ENCODE data around the gene PPP1R7.

PPP1R7 gene

GRCh38 chr2:241197947-241198346 lies 47.7 kb downstream of the PPP1R7 start:
- no peaks in the 10 kb centered on the region for H3K36me3 Mint-ChIP-seq (ENCODE audit: low read depth)
- no peaks in the 10 kb centered on the region for H3K4me1 Mint-ChIP-seq (ENCODE audit: low read depth)
- H3K27ac Mint-ChIP-seq: no peak overlapping the region
- DNase-seq: no peak
- H3K9me3 Mint-ChIP-seq: no peaks in the 10 kb centered on the region
- H3K4me3 Mint-ChIP-seq: no peak overlapping the region
- no peaks in the 10 kb centered on the region for H3K27me3 Mint-ChIP-seq

DNA sequence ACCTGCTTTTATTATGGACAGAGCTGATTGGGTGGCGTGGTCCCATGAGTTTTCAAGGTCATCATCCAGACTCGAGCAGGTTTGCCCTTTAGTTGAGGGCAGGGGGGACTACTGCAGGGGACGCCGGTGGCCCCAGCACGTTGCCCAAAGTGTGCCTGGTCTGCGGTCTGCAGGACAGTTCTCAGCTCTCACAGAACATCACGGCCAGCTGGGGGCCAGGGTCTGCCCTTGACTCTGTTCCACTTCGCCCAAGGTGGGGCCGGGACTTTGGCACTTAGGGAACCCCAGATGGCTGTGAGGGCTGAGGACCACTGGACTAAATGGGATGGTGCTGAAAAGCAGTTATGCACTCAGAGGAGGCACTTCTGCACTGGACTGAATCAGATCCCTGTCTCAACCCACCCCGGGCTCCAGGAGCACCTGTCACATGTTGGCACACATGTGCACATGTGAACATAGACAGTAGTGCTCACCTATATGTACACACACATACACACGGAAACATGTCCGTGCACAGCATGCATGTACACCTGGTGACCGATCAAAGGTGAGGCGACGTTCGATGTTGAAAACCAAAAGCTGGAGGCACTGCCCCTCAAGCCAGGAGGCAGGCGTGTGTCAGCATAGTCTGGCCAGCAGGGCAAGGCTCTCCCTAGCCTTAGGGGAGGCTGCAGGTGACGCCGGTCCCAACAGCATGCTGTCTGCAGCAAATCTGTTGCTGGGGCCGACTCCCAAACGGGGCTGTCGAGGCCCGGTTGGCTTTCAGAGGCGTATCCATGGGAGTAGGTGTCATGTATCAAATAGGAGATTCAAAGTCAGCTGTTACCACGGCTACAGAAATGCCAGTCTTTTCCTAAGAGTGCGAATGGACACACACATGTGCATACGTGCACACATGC lies 48.4 kb downstream of the PPP1R7 start:
- no peak overlapping the region for H3K27ac Mint-ChIP-seq
- no peaks in the 10 kb centered on the region for H3K36me3 Mint-ChIP-seq (ENCODE audit: low read depth)
- H3K9me3 Mint-ChIP-seq: no peaks in the 10 kb centered on the region
- H3K4me3 Mint-ChIP-seq: no peak overlapping the region
- H3K4me1 Mint-ChIP-seq (ENCODE audit: low read depth): no peaks in the 10 kb centered on the region
- DNase-seq: no peak
- H3K27me3 Mint-ChIP-seq: no peaks in the 10 kb centered on the region

- no peak overlapping the region for H3K27ac Mint-ChIP-seq
- H3K4me3 Mint-ChIP-seq: no peak overlapping the region
- no peaks in the 10 kb centered on the region for H3K27me3 Mint-ChIP-seq
- H3K4me1 Mint-ChIP-seq (ENCODE audit: low read depth): no peaks in the 10 kb centered on the region
- no peaks in the 10 kb centered on the region for H3K9me3 Mint-ChIP-seq
- no peaks in the 10 kb centered on the region for H3K36me3 Mint-ChIP-seq (ENCODE audit: low read depth)
- no peak for DNase-seq
Observed at GRCh38 chr2:241199286-241199685, 49.0 kb downstream of the PPP1R7 start.

DNA sequence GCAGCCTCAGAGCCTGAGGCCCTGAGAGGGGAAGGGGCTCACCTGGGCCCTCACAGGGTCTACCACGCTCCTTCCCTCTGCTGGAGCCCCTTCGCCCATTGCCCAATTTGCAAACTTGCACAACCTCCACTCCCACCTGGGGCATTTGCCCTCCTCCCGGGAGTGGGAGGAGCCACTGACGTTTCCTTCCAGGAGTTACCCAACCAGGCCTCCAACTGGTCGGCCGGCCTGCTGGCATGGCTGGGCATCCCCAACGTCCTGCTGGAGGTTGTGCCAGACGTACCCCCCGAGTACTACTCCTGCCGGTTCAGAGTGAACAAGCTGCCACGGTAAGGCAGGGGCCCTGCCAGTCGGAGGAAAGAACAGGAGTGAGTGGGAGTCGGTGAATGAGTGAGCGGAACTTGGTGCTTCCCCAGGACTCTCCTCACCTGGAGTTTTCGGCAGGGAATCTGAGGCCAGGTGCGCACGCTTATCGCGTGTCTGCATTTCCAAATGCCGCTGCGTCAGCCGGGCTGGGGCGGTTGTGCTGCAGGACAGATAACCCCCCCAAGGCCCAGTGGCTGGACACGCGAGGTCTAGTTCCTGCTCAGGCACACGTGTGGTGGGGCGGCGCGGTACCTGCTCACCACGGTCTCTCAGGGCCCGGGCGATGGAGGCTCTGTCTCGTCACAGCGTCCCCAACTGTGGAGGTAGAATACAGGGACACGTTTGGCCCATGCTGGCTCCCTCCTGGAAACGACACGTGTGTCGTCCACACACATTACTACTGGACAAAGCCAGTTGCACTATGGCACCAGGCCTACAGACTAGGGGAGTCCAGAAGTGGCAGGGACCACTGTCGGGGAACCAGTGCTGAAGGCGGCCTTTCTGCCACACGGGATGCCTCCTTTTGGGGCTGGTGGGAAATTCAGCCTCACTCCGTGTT lies 49.9 kb downstream of the PPP1R7 start:
- no peaks in the 10 kb centered on the region for H3K4me1 Mint-ChIP-seq (ENCODE audit: low read depth)
- H3K27ac Mint-ChIP-seq: no peak overlapping the region
- no peaks in the 10 kb centered on the region for H3K9me3 Mint-ChIP-seq
- no peaks in the 10 kb centered on the region for H3K36me3 Mint-ChIP-seq (ENCODE audit: low read depth)
- H3K27me3 Mint-ChIP-seq: no peaks in the 10 kb centered on the region
- H3K4me3 Mint-ChIP-seq: no peak overlapping the region
- DNase-seq: no peak

GRCh38 chr2:241200822-241201395 lies 50.6 kb downstream of the PPP1R7 start:
- H3K4me3 Mint-ChIP-seq: no peak overlapping the region
- no peak overlapping the region for H3K27ac Mint-ChIP-seq
- no peak for DNase-seq
- H3K4me1 Mint-ChIP-seq (ENCODE audit: low read depth): no peaks in the 10 kb centered on the region
- H3K27me3 Mint-ChIP-seq: no peaks in the 10 kb centered on the region
- H3K36me3 Mint-ChIP-seq (ENCODE audit: low read depth): no peaks in the 10 kb centered on the region
- H3K9me3 Mint-ChIP-seq: no peaks in the 10 kb centered on the region

DNA sequence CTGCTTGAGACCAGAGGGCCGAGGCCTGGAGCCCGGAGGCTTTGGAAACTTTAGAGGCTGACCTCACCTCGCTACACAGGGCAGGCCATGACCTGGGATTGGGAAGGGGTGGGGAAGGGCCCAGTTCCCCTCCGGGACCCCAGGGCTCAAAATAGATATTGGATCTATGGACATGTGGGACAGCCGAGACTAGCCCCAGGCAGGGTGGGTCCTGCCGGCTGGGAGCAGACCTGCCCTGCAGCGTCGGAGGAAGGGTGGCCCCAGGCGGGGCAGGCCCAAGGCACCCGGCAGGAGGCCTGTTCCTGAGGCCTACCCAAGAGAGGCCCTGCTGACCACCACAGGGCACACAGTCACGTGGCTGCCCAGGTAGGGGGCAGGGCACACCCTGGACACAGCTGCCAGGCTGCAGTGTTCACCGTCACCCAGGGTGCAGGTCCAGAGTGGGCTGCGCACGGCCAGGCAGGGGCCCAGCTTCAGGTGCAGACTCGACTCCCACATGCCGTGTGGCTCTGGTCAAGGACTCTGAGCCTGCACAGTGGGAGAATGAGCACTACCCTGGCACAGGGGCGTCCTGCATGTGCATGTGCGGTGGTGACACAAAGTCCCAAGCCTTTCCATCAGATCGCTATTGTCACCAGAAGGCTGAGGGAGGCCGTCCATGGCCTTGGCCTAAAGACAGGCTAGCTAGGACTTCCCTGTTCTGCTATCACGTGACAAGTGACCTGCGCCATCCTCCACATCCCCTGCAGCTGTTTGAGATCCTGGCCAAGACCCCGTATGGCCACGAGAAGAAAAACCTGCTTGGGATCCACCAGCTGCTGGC lies 51.4 kb downstream of the PPP1R7 start:
- no peak overlapping the region for H3K4me3 Mint-ChIP-seq
- H3K4me1 Mint-ChIP-seq (ENCODE audit: low read depth): no peaks in the 10 kb centered on the region
- no peak for DNase-seq
- no peaks in the 10 kb centered on the region for H3K36me3 Mint-ChIP-seq (ENCODE audit: low read depth)
- no peaks in the 10 kb centered on the region for H3K27me3 Mint-ChIP-seq
- no peak overlapping the region for H3K27ac Mint-ChIP-seq
- H3K9me3 Mint-ChIP-seq: no peaks in the 10 kb centered on the region

- DNase-seq: no peak
- H3K4me3 Mint-ChIP-seq: no peak overlapping the region
- no peaks in the 10 kb centered on the region for H3K36me3 Mint-ChIP-seq (ENCODE audit: low read depth)
- H3K4me1 Mint-ChIP-seq (ENCODE audit: low read depth): no peaks in the 10 kb centered on the region
- no peaks in the 10 kb centered on the region for H3K27me3 Mint-ChIP-seq
- H3K27ac Mint-ChIP-seq: no peak overlapping the region
- no peaks in the 10 kb centered on the region for H3K9me3 Mint-ChIP-seq
Observed at GRCh38 chr2:241202268-241202585, 52.0 kb downstream of the PPP1R7 start.

DNA sequence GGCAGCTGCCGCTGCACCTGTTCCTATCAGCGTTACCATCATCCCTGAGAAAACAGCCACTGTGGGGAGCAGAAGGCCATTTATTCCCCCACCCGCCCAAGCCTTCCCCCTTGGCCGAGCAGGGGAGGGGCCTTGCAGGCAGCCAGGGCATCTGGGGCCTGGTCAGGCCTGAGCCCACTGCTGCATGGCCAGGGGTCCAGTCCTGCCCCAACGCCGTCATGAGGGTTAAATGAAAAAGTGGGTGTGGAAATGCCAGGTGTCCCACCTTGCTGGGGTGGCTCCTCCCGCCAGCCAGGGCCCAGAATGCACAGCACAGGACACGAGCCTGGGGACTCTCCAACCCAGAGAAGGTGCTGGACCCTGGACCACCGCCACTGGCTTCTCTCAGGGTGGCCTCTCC lies 52.4 kb downstream of the PPP1R7 start:
- Mint-ChIP-seq H3K27me3 (no peaks in the 10 kb centered on the region), H3K36me3 (ENCODE audit: low read depth) (no peaks in the 10 kb centered on the region), H3K4me1 (ENCODE audit: low read depth) (no peaks in the 10 kb centered on the region), H3K27ac (no peak overlapping the region), H3K4me3 (no peak overlapping the region), H3K9me3 (no peaks in the 10 kb centered on the region)
- no peak for DNase-seq

- no peaks in the 10 kb centered on the region for H3K27me3 Mint-ChIP-seq
- no peak overlapping the region for H3K27ac Mint-ChIP-seq
- no peaks in the 10 kb centered on the region for H3K4me1 Mint-ChIP-seq (ENCODE audit: low read depth)
- H3K36me3 Mint-ChIP-seq (ENCODE audit: low read depth): no peaks in the 10 kb centered on the region
- no peak for DNase-seq
- no peak overlapping the region for H3K4me3 Mint-ChIP-seq
- H3K9me3 Mint-ChIP-seq: no peaks in the 10 kb centered on the region
Observed at GRCh38 chr2:241203218-241204009, 53.1 kb downstream of the PPP1R7 start.

- Mint-ChIP-seq H3K4me3 (no peak overlapping the region), H3K4me1 (ENCODE audit: low read depth) (no peaks in the 10 kb centered on the region), H3K27me3 (no peaks in the 10 kb centered on the region), H3K36me3 (ENCODE audit: low read depth) (no peaks in the 10 kb centered on the region), H3K9me3 (no peaks in the 10 kb centered on the region), H3K27ac (no peak overlapping the region)
- DNase-seq: no peak
Observed at GRCh38 chr2:241204010-241204384, 53.7 kb downstream of the PPP1R7 start.

DNA sequence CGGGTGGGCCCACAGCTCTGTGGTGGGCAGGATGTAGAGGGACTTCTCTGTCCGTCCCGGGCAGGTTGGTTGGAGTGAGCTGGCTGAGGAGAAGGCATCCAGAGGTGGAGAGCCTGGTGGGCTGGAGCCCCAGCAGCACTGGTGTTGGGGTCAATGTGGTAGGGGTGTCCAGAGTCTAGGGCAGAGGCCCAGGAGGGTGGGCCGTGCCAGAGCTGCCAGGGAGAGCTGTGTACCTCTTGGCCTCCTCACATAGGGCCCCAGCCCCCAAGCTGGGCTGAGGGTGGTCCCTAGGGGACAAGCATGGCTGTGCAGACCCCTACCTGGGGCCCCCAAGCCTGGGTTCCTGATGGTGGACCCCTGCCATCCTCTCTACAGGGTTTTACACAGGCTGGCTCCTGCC lies 54.2 kb downstream of the PPP1R7 start:
- no peak overlapping the region for H3K27ac Mint-ChIP-seq
- no peak for DNase-seq
- H3K4me3 Mint-ChIP-seq: no peak overlapping the region
- H3K36me3 Mint-ChIP-seq (ENCODE audit: low read depth): no peaks in the 10 kb centered on the region
- H3K9me3 Mint-ChIP-seq: no peaks in the 10 kb centered on the region
- no peaks in the 10 kb centered on the region for H3K27me3 Mint-ChIP-seq
- H3K4me1 Mint-ChIP-seq (ENCODE audit: low read depth): no peaks in the 10 kb centered on the region

DNA sequence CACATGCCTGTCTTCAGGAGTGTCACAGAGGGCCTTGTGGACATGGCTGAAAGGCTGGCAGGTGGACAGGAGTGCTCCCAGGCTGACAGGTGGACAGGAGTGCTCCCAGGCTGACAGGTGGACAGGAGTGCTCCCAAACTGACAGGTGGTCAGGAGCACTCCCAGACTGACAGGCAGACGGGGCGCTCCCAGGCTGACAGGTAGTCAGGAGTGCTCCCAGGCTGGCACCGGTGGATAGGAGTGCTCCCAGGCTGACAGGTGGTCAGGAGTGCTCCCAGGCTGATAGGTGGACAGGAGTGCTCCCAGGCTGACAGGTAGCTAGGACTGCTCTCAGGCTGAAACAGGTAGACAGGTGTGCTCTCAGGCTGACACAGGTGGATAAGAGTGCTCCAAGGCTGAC lies 54.8 kb downstream of the PPP1R7 start:
- Mint-ChIP-seq H3K36me3 (ENCODE audit: low read depth) (no peaks in the 10 kb centered on the region), H3K4me1 (ENCODE audit: low read depth) (no peaks in the 10 kb centered on the region), H3K9me3 (no peaks in the 10 kb centered on the region), H3K4me3 (no peak overlapping the region), H3K27me3 (no peaks in the 10 kb centered on the region), H3K27ac (no peak overlapping the region)
- no peak for DNase-seq

DNA sequence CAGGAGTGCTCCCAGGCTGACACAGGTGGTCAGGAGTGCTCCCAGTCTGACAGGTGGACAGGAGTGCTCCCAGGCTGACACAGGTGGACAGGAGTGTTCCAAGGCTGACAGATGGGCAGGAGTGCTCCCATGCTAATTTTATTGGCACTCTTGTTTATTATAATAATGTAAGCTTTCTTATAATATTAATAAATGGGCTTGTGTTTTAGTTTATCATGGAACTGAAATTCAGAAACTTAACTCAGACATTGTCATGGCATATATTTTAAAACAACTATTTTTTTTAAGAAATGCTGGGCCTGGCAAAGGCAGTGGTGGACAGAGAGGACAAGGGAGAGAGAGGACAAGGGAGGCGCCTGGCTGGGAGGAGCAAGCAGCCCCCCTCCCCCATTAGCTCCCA lies 56.9 kb downstream of the PPP1R7 start:
- H3K36me3 Mint-ChIP-seq (ENCODE audit: low read depth): no peaks in the 10 kb centered on the region
- no peak overlapping the region for H3K4me3 Mint-ChIP-seq
- H3K4me1 Mint-ChIP-seq (ENCODE audit: low read depth): no peaks in the 10 kb centered on the region
- no peaks in the 10 kb centered on the region for H3K27me3 Mint-ChIP-seq
- no peak overlapping the region for H3K27ac Mint-ChIP-seq
- H3K9me3 Mint-ChIP-seq: no peaks in the 10 kb centered on the region
- DNase-seq: no peak

DNA sequence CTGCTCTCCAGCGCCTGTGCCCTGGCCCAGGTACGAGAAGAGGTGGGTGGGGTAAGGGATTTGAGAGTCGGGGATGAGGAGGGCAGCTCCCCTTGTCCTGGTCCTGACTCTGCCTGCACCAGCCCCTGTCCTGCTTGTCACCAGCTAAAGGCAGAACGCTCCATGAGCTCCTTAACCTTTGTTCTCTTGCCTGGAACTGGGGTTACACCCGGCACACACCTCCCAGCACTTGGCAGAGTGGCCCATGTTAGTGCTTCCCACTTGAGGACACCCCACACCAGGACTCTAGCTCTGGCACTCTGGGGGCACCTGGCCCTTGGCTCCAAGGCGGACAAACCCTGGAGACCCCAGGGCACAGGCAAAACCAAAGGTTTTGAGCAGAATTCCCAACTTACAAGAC lies 57.4 kb downstream of the PPP1R7 start:
- no peak overlapping the region for H3K4me3 Mint-ChIP-seq
- no peaks in the 10 kb centered on the region for H3K36me3 Mint-ChIP-seq (ENCODE audit: low read depth)
- DNase-seq: no peak
- no peaks in the 10 kb centered on the region for H3K9me3 Mint-ChIP-seq
- no peak overlapping the region for H3K27ac Mint-ChIP-seq
- no peaks in the 10 kb centered on the region for H3K27me3 Mint-ChIP-seq
- no peaks in the 10 kb centered on the region for H3K4me1 Mint-ChIP-seq (ENCODE audit: low read depth)
